GM21423 (cell line): ENCODE data around the gene SHF.
A peak's percentile ranks its signal among the peaks of the same experiment; 100 is the strongest.

Experiments used
- ATAC-seq: cut with Tn5 transposase; IDR thresholded peaks from one replicate; pipeline ENCODE4 v1.9.1; 2021; ENCODE audit warnings: mild to moderate bottlenecking, moderate library complexity; ENCODE audit not compliant: unreplicated experiment

The SHF gene

DNA sequence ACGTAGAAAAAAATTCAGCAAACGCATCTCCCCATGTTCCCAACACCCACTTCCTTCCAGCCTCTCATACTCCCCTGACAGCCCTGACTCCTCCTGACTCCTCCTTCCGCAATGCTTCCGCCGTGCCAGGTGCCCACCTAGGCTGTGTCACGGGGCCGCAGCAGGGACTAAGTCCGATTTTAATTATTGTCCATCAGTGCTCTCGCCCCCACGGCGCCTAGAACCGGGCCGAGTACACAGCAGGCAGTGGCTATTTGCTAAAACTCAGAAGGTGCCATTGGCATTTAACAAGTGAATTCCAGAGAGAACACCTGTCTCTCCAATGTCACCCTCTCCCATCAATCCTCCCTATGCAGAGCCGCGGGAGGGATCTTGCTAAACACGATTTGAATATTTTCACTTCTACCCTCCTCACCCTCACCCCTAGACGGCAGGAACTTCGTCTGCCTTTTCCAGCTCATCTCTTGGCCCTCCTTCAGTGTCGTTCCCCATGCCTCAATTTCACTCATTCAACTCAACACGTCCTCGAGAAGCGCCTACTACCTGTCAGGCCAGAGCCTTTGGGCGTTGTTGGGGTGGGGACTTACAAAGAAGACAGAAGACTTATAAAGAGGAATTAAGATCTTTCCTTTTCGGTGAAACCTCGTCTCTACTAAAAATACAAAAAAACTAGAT, 11.5 kb upstream of the SHF start:
- ATAC-seq = peak; percentile 16

GRCh38 chr15:45198337-45199135, 10.8 kb upstream of the SHF start:
- ATAC-seq = peak; percentile 55

- ATAC-seq = no peak
Measured at GRCh38 chr15:45197512-45197911, 9.7 kb upstream of the SHF start.

- ATAC-seq = no peak
Measured at GRCh38 chr15:45187578-45187893, 230 bp downstream of the SHF start.

GRCh38 chr15:45186771-45187577, 792 bp downstream of the SHF start:
- no peak for ATAC-seq

DNA sequence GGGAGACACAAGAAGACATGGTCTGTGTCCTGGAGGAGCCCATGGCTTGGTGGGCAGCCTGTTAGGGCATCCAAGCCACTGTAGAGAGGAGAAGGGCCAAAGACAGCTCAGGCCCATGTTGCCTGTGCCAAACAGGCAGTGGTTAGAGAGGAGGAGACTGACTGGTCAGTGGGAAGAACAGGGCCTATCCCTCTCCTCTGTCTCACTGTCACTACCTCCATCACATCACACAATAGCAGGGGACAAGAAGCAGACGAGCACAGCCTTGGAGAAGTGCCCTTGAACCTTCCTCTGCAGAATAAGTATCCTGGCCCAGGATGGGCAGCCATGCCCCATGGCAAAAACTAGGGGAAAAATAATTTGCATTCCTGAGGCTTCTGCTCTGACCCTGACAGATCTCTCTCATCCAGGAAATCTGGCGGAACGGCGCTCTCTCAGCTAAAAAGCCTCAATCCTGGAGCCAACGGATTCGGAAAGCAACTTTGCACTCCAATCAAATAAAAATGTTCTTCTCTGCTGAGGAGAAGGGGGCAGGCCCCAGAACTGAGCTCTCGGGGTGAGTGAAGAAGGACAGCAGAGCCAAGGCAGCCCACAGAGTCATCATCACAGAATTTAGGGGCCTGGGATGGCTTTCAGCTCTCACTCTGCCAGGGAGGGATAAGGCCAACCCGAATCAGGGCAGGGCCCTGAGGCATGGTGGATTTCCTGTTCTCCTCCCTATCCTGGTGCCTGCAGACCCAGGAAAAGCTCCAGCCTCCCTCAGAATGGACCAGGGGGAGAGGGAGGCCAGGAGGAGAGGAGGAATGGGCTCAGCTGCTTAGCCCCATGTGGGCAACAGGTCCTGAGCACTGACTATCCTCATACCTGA, 1.6 kb downstream of the SHF start:
- no peak for ATAC-seq

GRCh38 chr15:45185069-45185779, 2.5 kb downstream of the SHF start:
- no peak for ATAC-seq

GRCh38 chr15:45184562-45185041, 3.2 kb downstream of the SHF start:
- no peak for ATAC-seq

DNA sequence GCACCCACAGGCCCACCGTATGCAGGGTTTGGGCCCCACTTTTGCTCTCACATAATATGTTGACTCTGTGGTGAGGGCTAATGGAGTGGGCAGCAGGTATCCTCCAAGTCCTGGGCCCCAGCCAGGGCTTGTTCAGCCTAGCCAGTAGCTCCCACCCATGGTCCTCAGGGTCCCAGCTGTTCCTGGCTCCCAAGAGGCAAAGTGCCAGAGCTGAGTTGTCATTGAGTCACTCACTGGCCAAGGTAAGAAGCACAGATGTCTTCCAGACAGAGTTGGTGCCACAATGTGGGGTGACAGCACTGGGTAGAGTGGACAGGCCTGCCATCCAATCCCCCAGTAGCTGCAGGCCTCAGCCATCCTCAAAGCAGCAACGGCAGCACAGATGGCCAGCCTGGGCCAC, 4.3 kb downstream of the SHF start:
- no peak for ATAC-seq

DNA sequence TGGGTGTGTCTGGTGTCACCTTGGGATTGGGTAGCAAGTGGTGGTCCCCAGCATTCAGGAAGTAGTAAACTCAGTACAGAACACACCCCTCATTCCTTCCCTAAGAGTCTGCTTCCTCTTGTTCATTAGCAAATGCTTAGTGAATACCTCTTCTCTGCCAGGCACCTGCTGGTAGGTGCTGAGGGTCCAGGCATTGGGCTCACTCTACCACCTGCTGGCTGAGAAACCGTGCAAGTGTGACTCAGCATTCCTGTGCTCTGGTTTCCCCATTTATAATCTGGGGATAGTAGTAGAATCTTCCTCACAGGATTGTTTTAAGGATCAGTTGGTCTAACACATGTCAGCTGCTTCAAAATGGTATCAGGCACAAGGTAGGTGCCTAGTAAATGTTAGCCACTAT, 4.8 kb downstream of the SHF start:
- no peak for ATAC-seq

DNA sequence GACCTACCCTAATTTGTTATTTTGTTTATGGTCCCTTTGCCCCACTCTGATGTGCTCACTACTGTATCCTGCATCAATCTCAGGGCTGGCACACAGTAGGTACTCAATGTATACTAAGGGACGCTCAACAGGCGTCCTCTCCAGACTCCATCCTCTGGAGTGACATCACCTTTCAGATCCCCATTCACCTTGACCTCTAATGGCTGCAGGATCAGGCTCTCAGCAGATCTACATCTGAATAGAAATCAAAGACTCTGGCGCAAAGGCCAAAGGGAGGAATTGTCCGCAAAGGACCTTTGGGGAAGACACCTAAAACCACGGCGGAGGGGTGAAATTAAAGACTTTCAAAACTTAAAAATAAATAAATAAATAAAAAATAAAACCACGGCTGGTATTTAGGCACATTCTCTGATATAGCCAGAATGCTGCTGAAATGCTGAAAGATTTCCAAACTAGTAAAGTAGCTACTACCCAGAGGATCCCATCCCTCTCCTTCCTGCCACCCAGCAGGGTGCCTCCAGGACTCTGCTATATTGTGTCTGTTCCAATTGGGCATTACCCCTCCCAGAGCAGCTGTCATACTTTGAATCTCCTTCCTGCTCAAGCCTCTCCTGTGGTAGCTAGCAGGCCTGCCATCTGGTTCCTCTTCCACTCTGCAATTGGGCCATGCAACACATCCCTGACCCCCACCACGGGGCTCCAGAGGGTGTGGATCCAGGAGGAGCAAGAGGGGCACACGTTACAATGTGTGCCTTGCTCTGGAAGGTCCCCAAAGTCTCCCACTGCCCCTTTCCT, 6.1 kb downstream of the SHF start:
- ATAC-seq = no peak

DNA sequence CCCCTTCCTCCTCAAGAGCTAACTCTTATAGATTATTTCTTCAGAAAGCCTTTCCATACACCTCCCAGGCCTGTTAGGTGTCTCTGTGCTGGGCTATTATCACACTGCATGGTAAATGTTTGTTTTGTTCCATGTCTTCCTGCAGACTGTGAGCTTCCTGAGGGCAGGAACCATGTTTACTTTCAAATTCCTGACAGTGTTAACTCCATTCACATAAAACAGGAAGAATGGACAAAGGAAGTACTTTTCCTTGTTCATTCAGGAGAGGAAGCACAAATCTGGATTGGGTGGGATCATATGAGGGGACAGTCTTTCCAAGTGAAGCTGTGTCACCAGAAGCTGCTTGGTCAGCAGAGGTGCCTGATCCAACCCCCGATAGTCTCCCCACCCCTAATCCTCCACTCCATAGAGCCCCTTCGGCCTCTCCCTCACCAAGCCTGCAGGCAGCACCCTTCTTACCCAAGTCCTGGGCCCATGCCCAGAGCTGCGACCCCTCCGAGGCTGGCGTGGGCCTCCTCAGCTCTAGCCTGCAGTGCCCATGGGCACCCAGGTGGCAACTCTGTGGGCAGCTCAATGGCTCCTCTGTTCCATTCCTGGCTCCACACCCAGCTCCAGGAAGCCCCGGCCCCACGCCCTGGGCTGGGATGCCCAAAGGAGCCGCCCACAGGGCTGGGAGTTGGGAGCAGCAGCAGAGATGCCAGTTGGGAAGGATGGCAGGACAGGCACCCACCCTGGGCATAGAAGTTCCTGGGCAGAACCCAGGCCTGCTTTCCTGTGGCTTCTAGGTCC, 6.9 kb downstream of the SHF start:
- no peak for ATAC-seq

- no peak for ATAC-seq
Measured at GRCh38 chr15:45180201-45180600, 7.6 kb downstream of the SHF start.

- no peak for ATAC-seq
Measured at GRCh38 chr15:45179221-45179985, 8.4 kb downstream of the SHF start.

DNA sequence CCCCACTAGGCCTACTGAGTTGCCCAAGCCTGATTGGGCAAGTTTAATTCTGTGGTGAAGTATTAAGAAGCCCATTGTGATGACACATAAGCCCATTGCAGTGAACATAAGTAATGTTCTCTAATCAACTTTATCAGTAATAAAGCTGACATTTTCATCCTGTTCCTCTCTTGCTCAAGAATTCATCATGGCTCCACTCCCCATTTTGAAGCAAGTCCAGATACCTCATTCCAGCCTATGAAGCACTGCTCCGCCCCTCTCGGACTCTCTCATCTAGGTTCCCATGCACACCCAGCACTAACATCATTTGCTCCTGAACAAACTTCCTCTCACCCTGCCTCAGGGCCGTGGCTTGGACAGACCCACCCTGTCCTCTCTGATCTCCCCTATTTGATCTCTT, 10.5 kb downstream of the SHF start:
- no peak for ATAC-seq

DNA sequence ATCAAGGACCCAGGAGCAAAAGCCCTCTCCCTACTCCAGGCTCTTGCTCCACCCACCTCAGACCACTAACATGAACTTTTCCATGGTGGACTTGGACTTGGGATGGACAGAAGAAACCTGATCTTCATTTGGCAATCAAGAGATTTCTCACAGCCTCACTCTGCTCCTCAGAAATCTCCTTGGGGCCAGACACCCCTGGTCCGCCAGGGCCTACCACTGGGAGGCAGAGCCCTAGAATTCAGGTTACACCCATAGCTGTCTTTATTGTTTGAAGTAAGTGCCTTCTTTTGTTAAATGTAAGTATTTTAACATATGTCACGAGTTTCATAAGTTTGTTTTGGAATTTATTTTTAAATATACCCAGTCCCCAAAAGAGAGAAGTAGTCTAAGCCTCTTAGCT, 13.2 kb downstream of the SHF start:
- no peak for ATAC-seq

DNA sequence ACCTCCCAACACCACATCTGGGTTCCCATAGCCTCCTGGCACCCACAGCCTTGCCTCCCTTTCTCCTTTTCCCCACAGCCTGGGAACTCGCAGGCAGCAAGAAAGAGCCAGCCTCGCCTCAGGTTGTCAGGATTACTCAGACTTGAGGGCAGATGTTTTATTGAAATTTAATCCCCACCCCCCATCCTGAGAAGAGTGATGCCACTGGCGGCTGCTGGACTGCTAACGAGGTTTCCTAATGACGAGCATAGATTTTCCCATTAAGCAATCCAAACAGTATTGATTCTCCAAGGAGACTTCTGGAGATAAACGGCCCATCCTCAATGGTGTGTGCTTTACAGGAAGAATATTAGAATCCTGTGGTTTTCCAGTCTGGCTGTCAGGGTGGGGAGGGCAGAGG, 13.7 kb downstream of the SHF start:
- ATAC-seq = no peak

DNA sequence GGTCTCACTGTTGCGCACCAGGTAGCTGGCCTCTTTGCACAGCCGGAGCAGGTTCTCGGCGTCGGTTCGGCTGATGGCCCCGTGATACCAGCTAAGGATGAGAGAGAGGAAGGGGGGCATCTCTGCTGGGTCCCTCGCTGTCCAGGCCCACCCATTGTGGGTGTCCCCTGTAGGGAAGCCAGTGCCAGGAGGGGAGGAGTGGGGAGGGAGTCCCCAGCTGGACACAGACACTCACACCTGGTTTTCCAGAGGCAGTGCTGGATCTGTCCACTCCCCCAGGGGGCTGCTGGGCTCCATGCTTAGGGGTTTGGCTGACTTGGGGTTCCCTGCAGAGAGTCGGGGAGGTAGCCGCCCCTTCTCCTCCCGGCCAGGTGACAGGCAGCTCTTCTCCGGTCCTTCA, 15.9 kb downstream of the SHF start:
- no peak for ATAC-seq
